Occipital lobe (tissue), 2 donors: ENCODE data around the gene ATXN2L. TPM values are rescaled to one million over a fixed set of nuclear protein-coding genes. Genes with fewer than 3 reads are reported as not detected.
A peak's percentile ranks its signal among the peaks of the same experiment; 100 is the strongest.
"Not testable (repeated sequence)": the region's sequence is repeated elsewhere in the genome, so short reads cannot be mapped to it uniquely, and the experiment has no call there.

Experiments
- DNase-seq: peaks from one replicate; lab custom pipeline; 2025; lab: John Stamatoyannopoulos, UW
- total RNA-seq: library from RNA; depleted of rRNA; stranded (reverse); fragments of >200 nt; gene quantifications from one replicate; pipeline ENCODE4 v1.2.3, GENCODE V29; 2014

The ATXN2L gene
- total RNA-seq, 1 donor from 2014 or later, result 19.2 TPM

- no peak for DNase-seq
Observed at GRCh38 chr16:28867241-28867640, 44.4 kb downstream of the ATXN2L start.

- DNase-seq, result not testable (repeated sequence)
Observed at GRCh38 chr16:28867646-28868045, 44.8 kb downstream of the ATXN2L start.

GRCh38 chr16:28869201-28869600 is 46.4 kb downstream of the ATXN2L start:
- DNase-seq, result no peak

GRCh38 chr16:28872952-28873351 is 50.2 kb downstream of the ATXN2L start:
- no peak for DNase-seq

GRCh38 chr16:28873543-28874201 is 50.9 kb downstream of the ATXN2L start:
- no peak for DNase-seq

- DNase-seq, result no peak
Observed at GRCh38 chr16:28874406-28874805, 51.6 kb downstream of the ATXN2L start.

- DNase-seq, result no peak
Observed at GRCh38 chr16:28875134-28876018, 52.6 kb downstream of the ATXN2L start.

- no peak for DNase-seq
Observed at GRCh38 chr16:28876019-28876659, 53.3 kb downstream of the ATXN2L start.

GRCh38 chr16:28876973-28877654 is 54.3 kb downstream of the ATXN2L start:
- no peak for DNase-seq

GRCh38 chr16:28877655-28878000 is 54.8 kb downstream of the ATXN2L start:
- no peak for DNase-seq

- no peak for DNase-seq
Observed at GRCh38 chr16:28878083-28878926, 55.5 kb downstream of the ATXN2L start, which contains the start of gene ATP2A1. ATP2A1 (plus strand) TSS chr16:28878488; CDS start chr16:28878672, 184 bp downstream.

GRCh38 chr16:28879261-28879840 is 56.6 kb downstream of the ATXN2L start:
- no peak for DNase-seq

GRCh38 chr16:28879841-28880588 is 57.2 kb downstream of the ATXN2L start:
- DNase-seq, result peak; percentile 83

- no peak for DNase-seq
Observed at GRCh38 chr16:28880589-28880915, 57.8 kb downstream of the ATXN2L start.

GRCh38 chr16:28880955-28881354 is 58.2 kb downstream of the ATXN2L start:
- no peak for DNase-seq

- DNase-seq, result not testable (repeated sequence)
Observed at GRCh38 chr16:28881565-28881964, 58.8 kb downstream of the ATXN2L start.

- no peak for DNase-seq
Observed at GRCh38 chr16:28882551-28883160, 59.9 kb downstream of the ATXN2L start.

- DNase-seq, result no peak
Observed at GRCh38 chr16:28883221-28883996, 60.6 kb downstream of the ATXN2L start.

GRCh38 chr16:28884045-28884444 is 61.2 kb downstream of the ATXN2L start:
- DNase-seq, result no peak
